ENCODE measurements around the gene SYNE4.
"Not testable (repeated sequence)": the region's sequence is repeated elsewhere in the genome, so short reads cannot be mapped to it uniquely, and the experiment has no call there.

Gene SYNE4

DNA sequence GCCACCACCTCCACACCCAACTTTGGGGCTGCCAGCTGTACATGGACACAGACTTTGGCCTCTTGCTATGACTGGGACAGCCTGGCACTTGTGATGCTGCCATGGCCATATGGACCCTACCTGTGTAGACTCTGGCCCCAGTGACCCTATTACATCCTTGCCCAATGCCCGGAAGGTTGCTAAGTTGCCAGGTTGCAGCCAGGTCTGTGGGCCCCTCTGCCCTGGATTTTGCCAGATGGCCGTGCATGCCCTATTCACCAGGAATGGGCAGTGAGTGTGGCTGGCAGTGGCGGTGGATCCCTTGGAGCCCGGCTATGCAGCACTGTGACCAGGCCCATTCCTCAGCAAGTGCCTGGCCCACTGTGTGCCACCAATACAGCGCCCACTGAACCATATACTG lies 22.5 kb downstream of the SYNE4 start:
- no peak overlapping the region for H3K27ac ChIP-seq (ENCODE audit: low read depth, low read length)
- WGBS: 80% methylated on average over 5 of the region's 5 CpGs
- H3K4me1 ChIP-seq (ENCODE audit: insufficient read depth, low read length): no peaks in the 10 kb centered on the region
- peaks cover 21% of the 10 kb centered on the region for H3K27me3 ChIP-seq (ENCODE audit: insufficient read depth, low read length)
- no peak overlapping the region for H3K4me3 ChIP-seq (ENCODE audit: low read length)
- peaks cover 3% of the 10 kb centered on the region; the same call in 1 of the 2 replicates for H3K9me3 ChIP-seq (ENCODE audit: insufficient read depth, low read depth, low read length)
- H3K9ac ChIP-seq (ENCODE audit: low read depth, low read length): no peak overlapping the region
- no peaks in the 10 kb centered on the region for H3K36me3 ChIP-seq (ENCODE audit: insufficient read depth, low read length)

- no peaks in the 10 kb centered on the region for H3K36me3 ChIP-seq (ENCODE audit: insufficient read depth, low read length)
- no peak overlapping the region for H3K27ac ChIP-seq (ENCODE audit: low read depth, low read length)
- no peak overlapping the region for H3K9ac ChIP-seq (ENCODE audit: low read depth, low read length)
- 72% methylated on average over 8 of the region's 8 CpGs for WGBS
- no peaks in the 10 kb centered on the region for H3K9me3 ChIP-seq (ENCODE audit: insufficient read depth, low read depth, low read length)
- 0 out of 2 replicates have a peak, but pooled peaks cover 3% of the 10 kb centered on the region for H3K4me1 ChIP-seq (ENCODE audit: insufficient read depth, low read length)
- no peak overlapping the region for H3K4me3 ChIP-seq (ENCODE audit: low read length)
- H3K27me3 ChIP-seq (ENCODE audit: insufficient read depth, low read length): peaks cover 21% of the 10 kb centered on the region
Observed at GRCh38 chr19:35983177-35983576, 25.4 kb downstream of the SYNE4 start.

GRCh38 chr19:35980997-35981396 lies 27.6 kb downstream of the SYNE4 start:
- not testable (repeated sequence) for H3K9me3 ChIP-seq (ENCODE audit: insufficient read depth, low read depth, low read length); H3K4me1 ChIP-seq (ENCODE audit: insufficient read depth, low read length); H3K27ac ChIP-seq (ENCODE audit: low read depth, low read length); H3K4me3 ChIP-seq (ENCODE audit: low read length); H3K36me3 ChIP-seq (ENCODE audit: insufficient read depth, low read length); H3K9ac ChIP-seq (ENCODE audit: low read depth, low read length)
- peaks cover 13% of the 10 kb centered on the region for H3K27me3 ChIP-seq (ENCODE audit: insufficient read depth, low read length)
- WGBS: 93% methylated on average over 4 of the region's 4 CpGs

- WGBS: 68% methylated on average over 20 of the region's 20 CpGs
- H3K27me3 ChIP-seq (ENCODE audit: insufficient read depth, low read length): peaks cover 5% of the 10 kb centered on the region; the same call in 1 of the 2 replicates
Observed at GRCh38 chr19:35978832-35979365, 29.7 kb downstream of the SYNE4 start.

DNA sequence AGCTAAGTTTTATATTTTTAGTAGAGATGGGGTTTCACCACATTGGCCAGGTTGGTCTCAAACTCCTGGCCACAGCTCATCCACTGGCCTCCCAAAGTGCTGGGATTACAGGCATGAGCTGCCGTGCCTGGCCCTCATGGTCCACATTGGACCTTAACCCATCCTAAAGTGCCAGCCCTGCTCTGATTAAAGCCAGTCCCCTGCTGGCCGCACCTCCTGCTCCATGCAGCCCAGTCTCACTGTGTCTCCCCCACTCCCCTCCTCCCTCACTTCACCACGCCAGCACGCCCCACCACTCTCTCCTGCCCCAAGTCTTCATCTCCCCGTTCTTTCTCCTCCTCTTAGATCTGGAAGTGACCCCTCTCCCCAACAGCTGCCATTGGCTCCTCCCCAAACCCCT lies 30.3 kb downstream of the SYNE4 start:
- no peaks in the 10 kb centered on the region for H3K36me3 ChIP-seq (ENCODE audit: insufficient read depth, low read length)
- no peak overlapping the region for H3K4me3 ChIP-seq (ENCODE audit: low read length)
- H3K9me3 ChIP-seq (ENCODE audit: insufficient read depth, low read depth, low read length): no peaks in the 10 kb centered on the region
- no peak overlapping the region for H3K9ac ChIP-seq (ENCODE audit: low read depth, low read length)
- 0 out of 2 replicates have a peak, but pooled peaks cover 3% of the 10 kb centered on the region for H3K4me1 ChIP-seq (ENCODE audit: insufficient read depth, low read length)
- no peak overlapping the region for H3K27ac ChIP-seq (ENCODE audit: low read depth, low read length)
- H3K27me3 ChIP-seq (ENCODE audit: insufficient read depth, low read length): peaks cover 5% of the 10 kb centered on the region; the same call in 1 of the 2 replicates
- WGBS: 56% methylated on average over 5 of the region's 5 CpGs

More at GRCh38 chr19:35978832-35979365, 29.7 kb downstream of the SYNE4 start:
- H3K4me3 ChIP-seq (ENCODE audit: low read length): no peak overlapping the region
- H3K36me3 ChIP-seq (ENCODE audit: insufficient read depth, low read length): no peaks in the 10 kb centered on the region
- H3K9me3 ChIP-seq (ENCODE audit: insufficient read depth, low read depth, low read length): no peaks in the 10 kb centered on the region
- H3K27ac ChIP-seq (ENCODE audit: low read depth, low read length): no peak overlapping the region
- H3K4me1 ChIP-seq (ENCODE audit: insufficient read depth, low read length): 0 out of 2 replicates have a peak, but pooled peaks cover 3% of the 10 kb centered on the region
- H3K9ac ChIP-seq (ENCODE audit: low read depth, low read length): no peak overlapping the region

DNA sequence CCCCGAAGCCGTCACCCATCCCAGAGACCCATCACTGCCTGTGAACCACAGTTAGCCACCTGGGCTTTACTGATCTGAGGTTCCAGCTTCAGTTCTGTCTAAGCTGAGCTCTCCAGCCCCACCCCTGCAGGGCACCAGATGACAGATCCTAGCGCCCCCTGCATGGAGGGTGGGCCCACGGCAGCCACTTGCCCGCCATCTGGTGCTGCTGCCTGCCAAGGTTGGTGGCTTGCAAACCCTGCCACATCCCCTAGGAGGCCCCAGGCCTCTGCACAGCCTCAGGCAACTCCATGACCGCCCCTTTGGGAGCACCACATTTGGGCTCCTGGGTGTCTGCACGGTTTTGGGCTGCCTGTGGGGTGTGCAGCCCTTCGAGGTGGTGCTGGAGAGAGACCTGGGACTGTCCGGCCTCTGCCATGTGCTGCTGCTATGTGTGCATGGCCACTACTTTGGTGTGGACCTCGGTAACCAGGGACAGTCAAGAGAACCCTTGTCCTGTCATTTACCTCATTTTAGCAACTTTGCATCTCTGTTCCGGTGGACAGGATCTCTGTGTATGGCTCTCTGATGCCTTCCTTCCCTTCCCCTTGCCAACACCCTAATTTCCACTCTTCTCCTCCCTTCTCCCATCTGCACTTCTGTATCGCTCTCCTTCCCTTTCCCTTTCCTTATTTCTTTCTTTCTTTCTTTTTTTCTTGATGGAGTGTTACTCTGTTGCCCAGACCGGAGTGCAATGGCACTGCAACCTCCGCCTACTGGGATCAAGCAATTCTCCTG lies 31.0 kb downstream of the SYNE4 start:
- Histone ChIP-seq H3K27ac (ENCODE audit: low read depth, low read length) (no peak overlapping the region), H3K27me3 (ENCODE audit: insufficient read depth, low read length) (peaks cover 5% of the 10 kb centered on the region; the same call in 1 of the 2 replicates), H3K4me1 (ENCODE audit: insufficient read depth, low read length) (0 out of 2 replicates have a peak, but pooled peaks cover 3% of the 10 kb centered on the region), H3K9me3 (ENCODE audit: insufficient read depth, low read depth, low read length) (no peaks in the 10 kb centered on the region), H3K36me3 (ENCODE audit: insufficient read depth, low read length) (no peaks in the 10 kb centered on the region), H3K9ac (ENCODE audit: low read depth, low read length) (no peak overlapping the region), H3K4me3 (ENCODE audit: low read length) (no peak overlapping the region)
- 60% methylated on average over 14 of the region's 14 CpGs for WGBS

DNA sequence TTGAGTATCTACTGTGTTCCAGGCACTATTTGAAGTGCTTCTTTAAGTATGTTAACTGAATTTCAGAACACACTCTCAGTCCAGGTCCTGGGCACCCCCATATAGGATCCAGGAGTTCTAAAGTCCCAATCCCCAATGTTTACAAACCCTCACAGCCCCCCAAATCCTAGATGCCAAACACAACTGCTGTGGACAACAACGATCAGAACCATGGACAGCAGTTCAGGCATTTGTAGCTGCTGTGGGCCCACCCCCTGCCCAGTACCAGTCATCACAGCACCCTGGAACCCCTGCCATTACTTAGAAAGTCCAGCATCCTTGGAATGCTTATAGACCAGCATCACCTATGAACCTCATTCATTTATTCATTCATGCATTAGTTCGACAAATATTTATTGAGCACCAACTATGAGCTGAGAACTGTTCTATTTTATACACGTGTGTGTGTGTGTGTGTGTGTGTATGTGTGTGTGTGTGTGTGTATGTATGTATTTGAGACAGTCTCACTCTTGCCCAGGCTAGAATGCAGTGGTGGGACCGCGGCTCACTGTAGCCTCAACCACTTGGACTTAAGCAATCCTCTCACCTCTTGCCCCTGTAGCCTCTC lies 32.9 kb downstream of the SYNE4 start:
- H3K9me3 ChIP-seq (ENCODE audit: insufficient read depth, low read depth, low read length): no peaks in the 10 kb centered on the region
- H3K9ac ChIP-seq (ENCODE audit: low read depth, low read length): no peak overlapping the region
- 0 out of 2 replicates have a peak, but pooled peaks cover 3% of the 10 kb centered on the region for H3K4me1 ChIP-seq (ENCODE audit: insufficient read depth, low read length)
- no peak overlapping the region for H3K4me3 ChIP-seq (ENCODE audit: low read length)
- H3K27ac ChIP-seq (ENCODE audit: low read depth, low read length): no peak overlapping the region
- 44% methylated on average over 5 of the region's 5 CpGs for WGBS
- no peaks in the 10 kb centered on the region for H3K36me3 ChIP-seq (ENCODE audit: insufficient read depth, low read length)
- H3K27me3 ChIP-seq (ENCODE audit: insufficient read depth, low read length): no peaks in the 10 kb centered on the region

GRCh38 chr19:35973487-35973886 lies 35.1 kb downstream of the SYNE4 start:
- no peaks in the 10 kb centered on the region for H3K27me3 ChIP-seq (ENCODE audit: insufficient read depth, low read length)
- no peak overlapping the region for H3K9ac ChIP-seq (ENCODE audit: low read depth, low read length)
- 44% methylated on average over 8 of the region's 8 CpGs for WGBS
- H3K4me1 ChIP-seq (ENCODE audit: insufficient read depth, low read length): no peaks in the 10 kb centered on the region
- no peaks in the 10 kb centered on the region for H3K36me3 ChIP-seq (ENCODE audit: insufficient read depth, low read length)
- no peak overlapping the region for H3K27ac ChIP-seq (ENCODE audit: low read depth, low read length)
- no peaks in the 10 kb centered on the region for H3K9me3 ChIP-seq (ENCODE audit: insufficient read depth, low read depth, low read length)
- no peak overlapping the region for H3K4me3 ChIP-seq (ENCODE audit: low read length)

GRCh38 chr19:35966771-35967170 lies 41.8 kb downstream of the SYNE4 start:
- no peaks in the 10 kb centered on the region for H3K36me3 ChIP-seq (ENCODE audit: insufficient read depth, low read length)
- no peaks in the 10 kb centered on the region for H3K9me3 ChIP-seq (ENCODE audit: insufficient read depth, low read depth, low read length)
- H3K9ac ChIP-seq (ENCODE audit: low read depth, low read length): no peak overlapping the region
- no peak overlapping the region for H3K4me3 ChIP-seq (ENCODE audit: low read length)
- WGBS: 85% methylated on average over 3 of the region's 3 CpGs
- no peak overlapping the region for H3K27ac ChIP-seq (ENCODE audit: low read depth, low read length)
- no peaks in the 10 kb centered on the region for H3K4me1 ChIP-seq (ENCODE audit: insufficient read depth, low read length)
- H3K27me3 ChIP-seq (ENCODE audit: insufficient read depth, low read length): peaks cover 11% of the 10 kb centered on the region; the same call in 1 of the 2 replicates

DNA sequence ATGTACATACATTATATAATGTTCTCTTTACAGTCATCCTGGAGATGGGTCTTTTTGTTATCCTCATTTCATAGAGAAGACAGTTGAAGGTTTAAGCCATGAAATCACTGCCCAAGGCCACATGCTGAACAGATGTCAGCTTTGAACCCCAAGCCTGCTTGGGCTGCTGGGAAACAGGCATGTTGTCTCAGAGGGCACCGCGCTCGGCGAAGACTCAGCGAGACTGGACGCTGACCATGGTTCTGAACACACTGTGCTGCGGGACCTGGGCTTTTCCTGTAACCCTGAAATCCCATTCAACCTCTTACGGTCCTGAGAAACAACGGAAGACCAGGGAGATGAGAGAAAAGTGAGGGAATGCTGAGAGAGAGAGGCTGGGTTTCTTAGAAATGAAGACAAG lies 45.1 kb downstream of the SYNE4 start:
- Histone ChIP-seq H3K27ac (ENCODE audit: low read depth, low read length) (no peak overlapping the region), H3K4me3 (ENCODE audit: low read length) (no peak overlapping the region), H3K4me1 (ENCODE audit: insufficient read depth, low read length) (no peaks in the 10 kb centered on the region), H3K9me3 (ENCODE audit: insufficient read depth, low read depth, low read length) (no peaks in the 10 kb centered on the region), H3K27me3 (ENCODE audit: insufficient read depth, low read length) (peaks cover 37% of the 10 kb centered on the region), H3K9ac (ENCODE audit: low read depth, low read length) (no peak overlapping the region), H3K36me3 (ENCODE audit: insufficient read depth, low read length) (no peaks in the 10 kb centered on the region)
- WGBS: 8% methylated on average over 9 of the region's 9 CpGs

DNA sequence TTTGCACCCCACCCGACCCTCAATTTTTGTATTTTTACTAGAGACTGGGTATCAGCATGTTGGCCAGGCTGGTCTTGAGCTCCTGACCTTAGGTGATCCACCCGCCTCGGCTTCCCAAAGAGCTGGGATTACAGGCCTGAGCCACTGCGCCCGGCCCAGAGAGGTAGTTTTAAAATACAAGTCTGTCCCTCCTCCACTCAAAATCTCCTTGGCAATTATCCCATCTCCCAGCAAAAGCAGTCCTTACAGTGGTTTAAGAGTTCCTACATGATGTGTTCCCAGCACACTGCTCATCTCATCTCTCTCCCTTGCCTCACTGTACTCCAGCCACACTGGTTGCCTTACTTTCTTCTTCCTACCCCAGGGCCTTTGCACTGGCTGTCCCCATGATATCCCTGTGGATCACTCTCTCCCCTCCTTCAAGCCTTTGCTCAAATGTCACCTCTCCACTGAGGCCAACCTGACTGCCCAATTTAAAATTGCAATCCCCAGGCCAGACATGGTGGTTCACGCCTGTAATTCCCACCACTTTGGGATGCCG lies 48.1 kb downstream of the SYNE4 start:
- Histone ChIP-seq H3K4me1 (ENCODE audit: insufficient read depth, low read length) (no peaks in the 10 kb centered on the region), H3K36me3 (ENCODE audit: insufficient read depth, low read length) (no peaks in the 10 kb centered on the region), H3K9ac (ENCODE audit: low read depth, low read length) (no peak overlapping the region), H3K9me3 (ENCODE audit: insufficient read depth, low read depth, low read length) (0 out of 2 replicates have a peak, but pooled peaks cover 3% of the 10 kb centered on the region), H3K27ac (ENCODE audit: low read depth, low read length) (no peak overlapping the region), H3K27me3 (ENCODE audit: insufficient read depth, low read length) (peaks cover 48% of the 10 kb centered on the region), H3K4me3 (ENCODE audit: low read length) (no peak overlapping the region)
- 92% methylated on average over 7 of the region's 7 CpGs for WGBS

Measured in HUES64 (cell line).